HepG2 (cell line): ENCODE measurements around the gene GFRA3.

Experiments used
- ATM ChIP-seq: fragments of 450-650 bp; IDR thresholded peaks from 2 replicates; pipeline ENCODE4 v1.7.1; 2017; ENCODE audit warnings: mild to moderate bottlenecking, borderline replicate concordance
- DR1 ChIP-seq: sonication (generic); formaldehyde crosslinking; IDR thresholded peaks from 2 replicates; pipeline ENCODE4 v1.8.0; 2021; ENCODE audit warnings: mild to moderate bottlenecking, missing genetic modification reagents, inconsistent platforms
- HNRNPLL ChIP-seq: fragments of 200-400 bp; formaldehyde crosslinking; IDR thresholded peaks from 2 replicates; pipeline ENCODE4 v1.6.1; 2017; ENCODE audit warnings: mild to moderate bottlenecking, low read depth, low read length; ENCODE audit not compliant: poor library complexity, severe bottlenecking
- NFATC3 ChIP-seq: sonication (generic); formaldehyde crosslinking; IDR thresholded peaks from 2 replicates; pipeline ENCODE4 v1.5.1; 2020; ENCODE audit warnings: mild to moderate bottlenecking, missing genetic modification reagents
- POLR2A ChIP-seq, 2 experiments: IDR thresholded peaks; 2 replicates each; pipeline ENCODE4 v1.6.1; 2011; ENCODE audit warnings: low read depth in 2 of 2, low read length in 2 of 2, mild to moderate bottlenecking in 1 of 2, moderate library complexity in 1 of 2; ENCODE audit not compliant: insufficient read depth in 1 of 2
- POLR2G ChIP-seq: fragments of 200-400 bp; formaldehyde crosslinking; IDR thresholded peaks from 2 replicates; pipeline ENCODE4 v1.6.1; 2018; ENCODE audit warnings: mild to moderate bottlenecking, low read depth, low read length, moderate library complexity
- XRCC5 ChIP-seq: fragments of 200-400 bp; formaldehyde crosslinking; optimal IDR thresholded peaks from 2 replicates; pipeline ENCODE3; 2017; ENCODE audit warnings: mild to moderate bottlenecking, low read length
- ZNF430 ChIP-seq: sonication (generic); formaldehyde crosslinking; IDR thresholded peaks from 2 replicates; pipeline ENCODE4 v1.9.0; 2021; ENCODE audit warnings: mild to moderate bottlenecking, missing genetic modification reagents
- ZNF484 ChIP-seq: sonication (generic); formaldehyde crosslinking; IDR thresholded peaks from 2 replicates; pipeline ENCODE4 v1.5.1; 2020; ENCODE audit warnings: mild to moderate bottlenecking, low read depth, missing genetic modification reagents, borderline replicate concordance
- TF ChIP-seq, protein P1 (sequence below): conservative IDR thresholded peaks from 2 replicates; pipeline ENCODE4 v1.6.1; 2018; ENCODE audit warnings: missing genetic modification reagents
- TF ChIP-seq, protein P2 (sequence below): IDR thresholded peaks from 2 replicates; pipeline ENCODE4 v1.6.1; 2012; ENCODE audit warnings: inconsistent platforms
- TF ChIP-seq, protein P3 (sequence below): sonication (generic); formaldehyde crosslinking; IDR thresholded peaks from 2 replicates; pipeline ENCODE4 v1.4.0; 2020; ENCODE audit warnings: missing genetic modification reagents
- TF ChIP-seq, protein P4 (sequence below): sonication (generic); formaldehyde crosslinking; IDR thresholded peaks from 2 replicates; pipeline ENCODE4 v1.4.0; 2020; ENCODE audit warnings: missing genetic modification reagents
- TF ChIP-seq, protein P5 (sequence below): sonication (generic); formaldehyde crosslinking; IDR thresholded peaks from 2 replicates; pipeline ENCODE4 v1.5.0; 2020; ENCODE audit warnings: mild to moderate bottlenecking, missing genetic modification reagents, moderate library complexity

DNA sequence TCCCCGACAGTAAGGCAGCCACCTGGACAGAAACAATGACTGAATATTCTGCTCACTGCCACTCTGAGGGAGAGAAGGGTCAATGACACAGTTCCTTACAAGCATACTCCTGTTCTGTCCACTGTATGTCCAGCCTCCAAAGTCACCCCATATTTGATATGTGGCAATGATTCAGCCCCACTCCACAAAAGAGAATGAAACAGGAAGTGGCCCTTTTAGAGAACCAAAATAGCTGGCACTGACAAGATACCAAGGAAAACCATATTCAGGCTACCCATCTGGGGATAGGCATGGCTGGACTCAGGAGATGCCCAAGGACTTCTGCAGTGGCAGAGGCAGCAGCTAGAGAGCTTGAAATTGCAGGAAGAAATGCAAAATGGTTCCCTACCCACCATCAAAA is 12.8 kb upstream of the GFRA3 start:
- TF ChIP-seq XRCC5 (no peak), ZNF430 (CRISPR knock-in tag) (no peak), HNRNPLL (no peak), POLR2G (no peak), ATM (no peak), DR1 (CRISPR knock-in tag) (no peak), NFATC3 (CRISPR knock-in tag) (no peak), POLR2A (IDR thresholded peaks at IDR 0.05; ENCODE audit: insufficient read depth in 1 of 2, low read depth in 2 of 2, low read length in 2 of 2) (no peak), ZNF484 (CRISPR knock-in tag) (no peak)
- TF ChIP-seq, protein P1, sequence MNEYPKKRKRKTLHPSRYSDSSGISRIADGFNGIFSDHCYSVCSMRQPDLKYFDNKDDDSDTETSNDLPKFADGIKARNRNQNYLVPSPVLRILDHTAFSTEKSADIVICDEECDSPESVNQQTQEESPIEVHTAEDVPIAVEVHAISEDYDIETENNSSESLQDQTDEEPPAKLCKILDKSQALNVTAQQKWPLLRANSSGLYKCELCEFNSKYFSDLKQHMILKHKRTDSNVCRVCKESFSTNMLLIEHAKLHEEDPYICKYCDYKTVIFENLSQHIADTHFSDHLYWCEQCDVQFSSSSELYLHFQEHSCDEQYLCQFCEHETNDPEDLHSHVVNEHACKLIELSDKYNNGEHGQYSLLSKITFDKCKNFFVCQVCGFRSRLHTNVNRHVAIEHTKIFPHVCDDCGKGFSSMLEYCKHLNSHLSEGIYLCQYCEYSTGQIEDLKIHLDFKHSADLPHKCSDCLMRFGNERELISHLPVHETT (CRISPR knock-in tag): no peak
- TF ChIP-seq, protein P2, sequence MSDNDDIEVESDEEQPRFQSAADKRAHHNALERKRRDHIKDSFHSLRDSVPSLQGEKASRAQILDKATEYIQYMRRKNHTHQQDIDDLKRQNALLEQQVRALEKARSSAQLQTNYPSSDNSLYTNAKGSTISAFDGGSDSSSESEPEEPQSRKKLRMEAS: no peak
- TF ChIP-seq, protein P3, sequence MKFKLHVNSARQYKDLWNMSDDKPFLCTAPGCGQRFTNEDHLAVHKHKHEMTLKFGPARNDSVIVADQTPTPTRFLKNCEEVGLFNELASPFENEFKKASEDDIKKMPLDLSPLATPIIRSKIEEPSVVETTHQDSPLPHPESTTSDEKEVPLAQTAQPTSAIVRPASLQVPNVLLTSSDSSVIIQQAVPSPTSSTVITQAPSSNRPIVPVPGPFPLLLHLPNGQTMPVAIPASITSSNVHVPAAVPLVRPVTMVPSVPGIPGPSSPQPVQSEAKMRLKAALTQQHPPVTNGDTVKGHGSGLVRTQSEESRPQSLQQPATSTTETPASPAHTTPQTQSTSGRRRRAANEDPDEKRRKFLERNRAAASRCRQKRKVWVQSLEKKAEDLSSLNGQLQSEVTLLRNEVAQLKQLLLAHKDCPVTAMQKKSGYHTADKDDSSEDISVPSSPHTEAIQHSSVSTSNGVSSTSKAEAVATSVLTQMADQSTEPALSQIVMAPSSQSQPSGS (CRISPR knock-in tag): no peak
- TF ChIP-seq, protein P4, sequence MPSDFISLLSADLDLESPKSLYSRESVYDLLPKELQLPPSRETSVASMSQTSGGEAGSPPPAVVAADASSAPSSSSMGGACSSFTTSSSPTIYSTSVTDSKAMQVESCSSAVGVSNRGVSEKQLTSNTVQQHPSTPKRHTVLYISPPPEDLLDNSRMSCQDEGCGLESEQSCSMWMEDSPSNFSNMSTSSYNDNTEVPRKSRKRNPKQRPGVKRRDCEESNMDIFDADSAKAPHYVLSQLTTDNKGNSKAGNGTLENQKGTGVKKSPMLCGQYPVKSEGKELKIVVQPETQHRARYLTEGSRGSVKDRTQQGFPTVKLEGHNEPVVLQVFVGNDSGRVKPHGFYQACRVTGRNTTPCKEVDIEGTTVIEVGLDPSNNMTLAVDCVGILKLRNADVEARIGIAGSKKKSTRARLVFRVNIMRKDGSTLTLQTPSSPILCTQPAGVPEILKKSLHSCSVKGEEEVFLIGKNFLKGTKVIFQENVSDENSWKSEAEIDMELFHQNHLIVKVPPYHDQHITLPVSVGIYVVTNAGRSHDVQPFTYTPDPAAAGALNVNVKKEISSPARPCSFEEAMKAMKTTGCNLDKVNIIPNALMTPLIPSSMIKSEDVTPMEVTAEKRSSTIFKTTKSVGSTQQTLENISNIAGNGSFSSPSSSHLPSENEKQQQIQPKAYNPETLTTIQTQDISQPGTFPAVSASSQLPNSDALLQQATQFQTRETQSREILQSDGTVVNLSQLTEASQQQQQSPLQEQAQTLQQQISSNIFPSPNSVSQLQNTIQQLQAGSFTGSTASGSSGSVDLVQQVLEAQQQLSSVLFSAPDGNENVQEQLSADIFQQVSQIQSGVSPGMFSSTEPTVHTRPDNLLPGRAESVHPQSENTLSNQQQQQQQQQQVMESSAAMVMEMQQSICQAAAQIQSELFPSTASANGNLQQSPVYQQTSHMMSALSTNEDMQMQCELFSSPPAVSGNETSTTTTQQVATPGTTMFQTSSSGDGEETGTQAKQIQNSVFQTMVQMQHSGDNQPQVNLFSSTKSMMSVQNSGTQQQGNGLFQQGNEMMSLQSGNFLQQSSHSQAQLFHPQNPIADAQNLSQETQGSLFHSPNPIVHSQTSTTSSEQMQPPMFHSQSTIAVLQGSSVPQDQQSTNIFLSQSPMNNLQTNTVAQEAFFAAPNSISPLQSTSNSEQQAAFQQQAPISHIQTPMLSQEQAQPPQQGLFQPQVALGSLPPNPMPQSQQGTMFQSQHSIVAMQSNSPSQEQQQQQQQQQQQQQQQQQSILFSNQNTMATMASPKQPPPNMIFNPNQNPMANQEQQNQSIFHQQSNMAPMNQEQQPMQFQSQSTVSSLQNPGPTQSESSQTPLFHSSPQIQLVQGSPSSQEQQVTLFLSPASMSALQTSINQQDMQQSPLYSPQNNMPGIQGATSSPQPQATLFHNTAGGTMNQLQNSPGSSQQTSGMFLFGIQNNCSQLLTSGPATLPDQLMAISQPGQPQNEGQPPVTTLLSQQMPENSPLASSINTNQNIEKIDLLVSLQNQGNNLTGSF (CRISPR knock-in tag): no peak
- TF ChIP-seq, protein P5, sequence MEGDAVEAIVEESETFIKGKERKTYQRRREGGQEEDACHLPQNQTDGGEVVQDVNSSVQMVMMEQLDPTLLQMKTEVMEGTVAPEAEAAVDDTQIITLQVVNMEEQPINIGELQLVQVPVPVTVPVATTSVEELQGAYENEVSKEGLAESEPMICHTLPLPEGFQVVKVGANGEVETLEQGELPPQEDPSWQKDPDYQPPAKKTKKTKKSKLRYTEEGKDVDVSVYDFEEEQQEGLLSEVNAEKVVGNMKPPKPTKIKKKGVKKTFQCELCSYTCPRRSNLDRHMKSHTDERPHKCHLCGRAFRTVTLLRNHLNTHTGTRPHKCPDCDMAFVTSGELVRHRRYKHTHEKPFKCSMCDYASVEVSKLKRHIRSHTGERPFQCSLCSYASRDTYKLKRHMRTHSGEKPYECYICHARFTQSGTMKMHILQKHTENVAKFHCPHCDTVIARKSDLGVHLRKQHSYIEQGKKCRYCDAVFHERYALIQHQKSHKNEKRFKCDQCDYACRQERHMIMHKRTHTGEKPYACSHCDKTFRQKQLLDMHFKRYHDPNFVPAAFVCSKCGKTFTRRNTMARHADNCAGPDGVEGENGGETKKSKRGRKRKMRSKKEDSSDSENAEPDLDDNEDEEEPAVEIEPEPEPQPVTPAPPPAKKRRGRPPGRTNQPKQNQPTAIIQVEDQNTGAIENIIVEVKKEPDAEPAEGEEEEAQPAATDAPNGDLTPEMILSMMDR (CRISPR knock-in tag): no peak
